ENCODE data around the gene TPCN2. TPM values are rescaled to one million over a fixed set of nuclear protein-coding genes. Genes with fewer than 3 reads are reported as not detected.

TPCN2 gene
- total and polyA plus RNA-seq, 2 of the 4 experiments (the other 2 are of a cell fraction), result 3.4 to 8.0 TPM

- Histone ChIP-seq H3K9ac (ENCODE audit: low read depth, low read length) (no peak overlapping the region), H2BK5ac (ENCODE audit: low read depth, low read length, poor library complexity, severe bottlenecking) (no peak overlapping the region), H4K91ac (ENCODE audit: insufficient read depth, low read depth, low read length) (no peak overlapping the region), H4K5ac (ENCODE audit: low read depth, low read length) (no peak overlapping the region), H3K9me1 (ENCODE audit: insufficient read depth, low read length) (no peaks in the 10 kb centered on the region), H4K8ac (ENCODE audit: low read depth in 2 of 2, low read length in 2 of 2) (no peak overlapping the region), H3K4me1 (ENCODE audit: control insufficient read depth, insufficient read depth, low read length) (no peaks in the 10 kb centered on the region), H3K14ac (replicated peaks; ENCODE audit: low read depth, low read length) (no peak overlapping the region), H2BK15ac (ENCODE audit: low read depth, low read length) (no peak overlapping the region), H3K4ac (ENCODE audit: low read depth, low read length) (no peak overlapping the region), H4K20me1 (ENCODE audit: insufficient read depth, low read length) (peaks cover 27% of the 10 kb centered on the region), H2AK9ac (replicated peaks; ENCODE audit: low read depth, low read length, poor library complexity) (no peak overlapping the region), H3K4me3 (ENCODE audit: insufficient read depth, low read depth, low read length) (no peak overlapping the region), H2AFZ (replicated peaks; ENCODE audit: low read length, poor library complexity) (no peak overlapping the region), H3K56ac (ENCODE audit: extremely low read depth, insufficient read depth, low read length) (no peak overlapping the region), H2AK5ac (ENCODE audit: low read depth, low read length) (no peak overlapping the region), H3K9me3 (ENCODE audit: control insufficient read depth, insufficient read depth, low read length) (no peaks in the 10 kb centered on the region), H3K18ac (ENCODE audit: low read depth, low read length) (no peak overlapping the region), H3K23ac (ENCODE audit: low read depth, low read length) (no peak overlapping the region), H3K79me1 (ENCODE audit: low read depth in 1 of 2, low read length in 2 of 2) (peaks cover 14 to 37% of the 10 kb centered on the region in 2 experiments; a peak in 2 of 4 replicates), H3K4me2 (ENCODE audit: low read depth, low read length) (no peak overlapping the region), H3K27me3 (ENCODE audit: control insufficient read depth, insufficient read depth, low read length) (no peaks in the 10 kb centered on the region), H3K36me3 (ENCODE audit: control insufficient read depth, insufficient read depth, low read length) (peaks cover 44% of the 10 kb centered on the region), H2BK20ac (ENCODE audit: low read depth, low read length) (no peak overlapping the region), H3K27ac (ENCODE audit: insufficient read depth, low read length) (no peak overlapping the region), H2BK120ac (ENCODE audit: low read depth, low read length) (no peak overlapping the region)
- intact Hi-C loops (cut with micrococcal nuclease) (no loop called here), in situ Hi-C loops (cut with MboI; ENCODE audit: low sequenced_read_pairs) (no loop called here), dilution Hi-C loops (cut with HindIII; ENCODE audit: low sequenced_read_pairs, unreplicated experiment) (no loop called here)
- ATAC-seq (ENCODE audit: low read depth), result no peak
- POLR2A ChIA-PET (ENCODE audit: unreplicated experiment), result no interaction called here
- no peak for TF ChIP-seq CTCF (conservative IDR thresholded peaks at IDR 0.05; ENCODE audit: low read depth, low read length)
- TF ChIP-seq SMC3 (IDR thresholded peaks at IDR 0.05; ENCODE audit: low read depth, low read length), result no peak
- TF ChIP-seq CHD1 (IDR thresholded peaks at IDR 0.05; ENCODE audit: low read depth, low read length), result no peak
- no peak for TF ChIP-seq POLR2A (IDR thresholded peaks at IDR 0.05; ENCODE audit: low read depth, low read length)
- no peak for TF ChIP-seq BHLHE40 (IDR thresholded peaks at IDR 0.05; ENCODE audit: low read depth, low read length)
- no peak for TF ChIP-seq CEBPB (IDR thresholded peaks at IDR 0.05; ENCODE audit: low read depth, low read length)
- no peak for TF ChIP-seq MAZ (IDR thresholded peaks at IDR 0.05; ENCODE audit: borderline replicate concordance, low read depth, low read length)
- no peak for TF ChIP-seq RFX5 (IDR thresholded peaks at IDR 0.05; ENCODE audit: low read depth, low read length)
- no peak for TF ChIP-seq MXI1 (IDR thresholded peaks at IDR 0.05; ENCODE audit: borderline replicate concordance, low read depth, low read length)
- TF ChIP-seq FOS (IDR thresholded peaks at IDR 0.05; ENCODE audit: low read depth, low read length), result no peak
- no peak for TF ChIP-seq USF2 (IDR thresholded peaks at IDR 0.05; ENCODE audit: low read depth, low read length)
- no TSS peak for BruUV-seq (replicated peaks)
- DNase-seq, result no peak
- 86% methylated on average over 1 of the region's 4 CpGs; no CpG with 5 or more reads in 1 of the 2 experiments for WGBS, 2 experiments (ENCODE audit: extremely low coverage in 2 of 2, insufficient read length in 1 of 2)
- CTCF ChIA-PET, result no interaction called here
Measured at GRCh38 chr11:69061713-69062053, 13.0 kb downstream of the TPCN2 start.

Data from IMR-90 (cell line).